HepG2 (cell line): ENCODE measurements around the gene MTA1. TPM values are rescaled to one million over a fixed set of nuclear protein-coding genes. Genes with fewer than 3 reads are reported as not detected.

Experiments
- CENPX ChIP-seq: sonication (generic); formaldehyde crosslinking; IDR thresholded peaks from 2 replicates; pipeline ENCODE4 v1.9.0; 2021; ENCODE audit warnings: mild to moderate bottlenecking, missing genetic modification reagents, moderate library complexity
- ELF3 ChIP-seq: IDR thresholded peaks from 2 replicates; pipeline ENCODE4 v1.6.1; 2016; ENCODE audit warnings: missing genetic modification reagents, missing compliant biosample characterization
- FOSL2 ChIP-seq: sonication (generic); formaldehyde crosslinking; IDR thresholded peaks from 2 replicates; pipeline ENCODE4 v1.4.0; 2020; ENCODE audit warnings: missing genetic modification reagents
- FOXA3 ChIP-seq: IDR thresholded peaks from 2 replicates; pipeline ENCODE4 v1.6.1; 2016; ENCODE audit warnings: missing genetic modification reagents, missing compliant biosample characterization
- FOXK1 ChIP-seq: sonication (generic); formaldehyde crosslinking; IDR thresholded peaks from 2 replicates; pipeline ENCODE4 v1.4.0; 2020; ENCODE audit warnings: low read depth, missing genetic modification reagents, borderline replicate concordance
- HCFC1 ChIP-seq: fragments of 150-350 bp; IDR thresholded peaks from 2 replicates; pipeline ENCODE4 v1.6.1; 2014; ENCODE audit warnings: low read depth, low read length
- KDM2A ChIP-seq: sonication (generic); formaldehyde crosslinking; IDR thresholded peaks from 2 replicates; pipeline ENCODE4 v1.4.0; 2020; ENCODE audit warnings: low read depth, missing genetic modification reagents, borderline replicate concordance
- NR2F1 ChIP-seq, 2 experiments: fragments of 450-650 bp in 1 of 2; formaldehyde crosslinking in 1 of 2; IDR thresholded peaks; 2 replicates each; pipeline versions ENCODE4 v1.5.0 to v1.6.1; 2016 to 2020; ENCODE audit warnings: mild to moderate bottlenecking in 1 of 2, missing compliant biosample characterization in 1 of 2, missing genetic modification reagents in 1 of 2, moderate library complexity in 1 of 2
- PTBP1 ChIP-seq: fragments of 200-400 bp; formaldehyde crosslinking; IDR thresholded peaks from 2 replicates; pipeline ENCODE4 v1.6.1; 2018; ENCODE audit warnings: low read length, low read depth; ENCODE audit not compliant: poor library complexity, severe bottlenecking
- RFX3 ChIP-seq: IDR thresholded peaks from 2 replicates; pipeline ENCODE4 v1.6.1; 2016; ENCODE audit warnings: missing biosample characterization, missing genetic modification reagents
- SIN3A ChIP-seq: IDR thresholded peaks from 2 replicates; pipeline ENCODE4 v1.6.1; 2011; ENCODE audit warnings: low read depth, mild to moderate bottlenecking, control low read depth, low read length, borderline replicate concordance
- SMC3 ChIP-seq: IDR thresholded peaks from 2 replicates; pipeline ENCODE4 v1.6.1; 2011; ENCODE audit warnings: low read length, improper control_type of control experiment
- SP4 ChIP-seq: sonication (generic); formaldehyde crosslinking; IDR thresholded peaks from 2 replicates; pipeline ENCODE4 v1.8.1; 2023; ENCODE audit warnings: mild to moderate bottlenecking, missing genetic modification reagents
- TBX3 ChIP-seq: fragments of 450-650 bp; IDR thresholded peaks from 2 replicates; pipeline ENCODE4 v1.6.1; 2017; ENCODE audit warnings: antibody characterized with exemption, mild to moderate bottlenecking, inconsistent platforms, borderline replicate concordance
- ZFP82 ChIP-seq: sonication (generic); formaldehyde crosslinking; IDR thresholded peaks from 2 replicates; pipeline ENCODE4 v1.5.1; 2020; ENCODE audit warnings: mild to moderate bottlenecking, missing genetic modification reagents, borderline replicate concordance
- ZFY ChIP-seq: sonication (generic); formaldehyde crosslinking; IDR thresholded peaks from 2 replicates; pipeline ENCODE4 v1.4.0; 2020; ENCODE audit warnings: missing genetic modification reagents
- ZNF788 ChIP-seq: sonication (generic); formaldehyde crosslinking; IDR thresholded peaks from 2 replicates; pipeline ENCODE4 v1.5.0; 2020; ENCODE audit warnings: mild to moderate bottlenecking, missing genetic modification reagents, borderline replicate concordance
- ZNF816 ChIP-seq: sonication (generic); formaldehyde crosslinking; IDR thresholded peaks from 2 replicates; pipeline ENCODE4 v1.8.0; 2022; ENCODE audit warnings: missing genetic modification reagents, mild to moderate bottlenecking, borderline replicate concordance
- polyA plus RNA-seq, 8 experiments: library from polyadenylated mRNA; depleted of rRNA in 3 of 8; stranded (reverse) in 7 of 8; unstranded in 1 of 8; fragments of >200 nt; fragmentation: Illumina TruSeq in 4 of 8; extraction: Trizol in 4 of 8; gene quantifications; 2 replicates each; pipeline versions ENCODE4 v1.2.1 to v1.2.3, GENCODE V29; 2011 to 2016; ENCODE audit warnings: low read depth in 4 of 8, missing spikeins in 1 of 8, mixed read lengths in 1 of 8; ENCODE audit not compliant: insufficient read depth in 1 of 8
- total RNA-seq, 5 experiments: library from RNA; depleted of rRNA; stranded (reverse); fragments of >200 nt; fragmentation: Illumina TruSeq; extraction: Trizol; gene quantifications; 2 replicates each; pipeline ENCODE4 v1.2.3, GENCODE V29; 2016; ENCODE audit warnings: low read depth in 1 of 5
- TF ChIP-seq, protein P1 (sequence below): sonication (generic); formaldehyde crosslinking; IDR thresholded peaks from 2 replicates; pipeline ENCODE4 v1.5.0; 2020; ENCODE audit warnings: mild to moderate bottlenecking, missing genetic modification reagents, borderline replicate concordance
- TF ChIP-seq, protein P2 (sequence below): sonication (generic); formaldehyde crosslinking; IDR thresholded peaks from 2 replicates; pipeline ENCODE4 v1.4.0; 2020; ENCODE audit warnings: missing genetic modification reagents

MTA1 gene
- total and polyA plus RNA-seq, 2 of the 13 experiments (the other 11 are each of a cell fraction or from before 2014, with no cell fraction given) = 35.2 to 85.8 TPM

DNA sequence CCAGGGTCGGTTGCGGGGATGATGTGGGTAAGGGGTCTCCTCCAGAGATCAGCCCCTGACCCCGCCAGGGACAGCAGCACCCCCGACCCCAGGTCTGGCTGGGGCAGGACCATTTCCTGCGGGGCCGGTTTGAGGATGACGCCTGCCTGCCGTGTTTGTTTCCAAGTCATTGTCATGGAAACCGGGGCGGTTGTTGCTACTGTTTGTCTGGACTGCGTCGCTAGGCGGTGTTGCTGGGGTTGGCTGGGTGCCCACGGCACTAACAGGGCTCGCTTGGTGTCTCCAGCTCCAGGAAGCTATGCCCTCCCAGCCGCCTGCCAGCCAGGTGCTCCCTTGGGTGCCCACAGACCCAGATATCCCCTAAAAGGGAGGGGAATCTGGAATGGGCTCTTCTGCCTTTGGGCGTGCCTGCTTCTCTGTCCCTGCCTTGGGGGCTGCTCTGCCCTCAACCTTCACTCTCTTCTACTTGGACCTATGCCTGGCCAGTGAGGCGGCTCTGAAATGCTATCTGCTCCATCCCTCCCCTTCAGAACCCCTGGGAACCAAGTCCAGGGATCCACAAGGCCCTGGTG is 62.3 kb downstream of the MTA1 start (continued):
- TF ChIP-seq, protein P1, sequence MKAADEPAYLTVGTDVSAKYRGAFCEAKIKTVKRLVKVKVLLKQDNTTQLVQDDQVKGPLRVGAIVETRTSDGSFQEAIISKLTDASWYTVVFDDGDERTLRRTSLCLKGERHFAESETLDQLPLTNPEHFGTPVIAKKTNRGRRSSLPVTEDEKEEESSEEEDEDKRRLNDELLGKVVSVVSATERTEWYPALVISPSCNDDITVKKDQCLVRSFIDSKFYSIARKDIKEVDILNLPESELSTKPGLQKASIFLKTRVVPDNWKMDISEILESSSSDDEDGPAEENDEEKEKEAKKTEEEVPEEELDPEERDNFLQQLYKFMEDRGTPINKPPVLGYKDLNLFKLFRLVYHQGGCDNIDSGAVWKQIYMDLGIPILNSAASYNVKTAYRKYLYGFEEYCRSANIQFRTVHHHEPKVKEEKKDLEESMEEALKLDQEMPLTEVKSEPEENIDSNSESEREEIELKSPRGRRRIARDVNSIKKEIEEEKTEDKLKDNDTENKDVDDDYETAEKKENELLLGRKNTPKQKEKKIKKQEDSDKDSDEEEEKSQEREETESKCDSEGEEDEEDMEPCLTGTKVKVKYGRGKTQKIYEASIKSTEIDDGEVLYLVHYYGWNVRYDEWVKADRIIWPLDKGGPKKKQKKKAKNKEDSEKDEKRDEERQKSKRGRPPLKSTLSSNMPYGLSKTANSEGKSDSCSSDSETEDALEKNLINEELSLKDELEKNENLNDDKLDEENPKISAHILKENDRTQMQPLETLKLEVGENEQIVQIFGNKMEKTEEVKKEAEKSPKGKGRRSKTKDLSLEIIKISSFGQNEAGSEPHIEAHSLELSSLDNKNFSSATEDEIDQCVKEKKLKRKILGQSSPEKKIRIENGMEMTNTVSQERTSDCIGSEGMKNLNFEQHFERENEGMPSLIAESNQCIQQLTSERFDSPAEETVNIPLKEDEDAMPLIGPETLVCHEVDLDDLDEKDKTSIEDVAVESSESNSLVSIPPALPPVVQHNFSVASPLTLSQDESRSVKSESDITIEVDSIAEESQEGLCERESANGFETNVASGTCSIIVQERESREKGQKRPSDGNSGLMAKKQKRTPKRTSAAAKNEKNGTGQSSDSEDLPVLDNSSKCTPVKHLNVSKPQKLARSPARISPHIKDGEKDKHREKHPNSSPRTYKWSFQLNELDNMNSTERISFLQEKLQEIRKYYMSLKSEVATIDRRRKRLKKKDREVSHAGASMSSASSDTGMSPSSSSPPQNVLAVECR (CRISPR knock-in tag) = peak; percentile 56; the same call in 1 of the 2 replicates
- no peak for TF ChIP-seq SMC3
- no peak for TF ChIP-seq ZNF816 (CRISPR knock-in tag)
- peak; percentile 48; the same call in 1 of the 2 replicates for TF ChIP-seq FOXA3 (CRISPR knock-in tag)
- peak; percentile 55; the same call in 1 of the 2 replicates for TF ChIP-seq KDM2A
- TF ChIP-seq NR2F1 (CRISPR knock-in tag; IDR thresholded peaks at IDR 0.05) = peak in 1 of 2 experiments; percentile 29; a peak in 1 of 4 replicates
- TF ChIP-seq RFX3 (CRISPR knock-in tag) = peak; percentile 89
- no peak for TF ChIP-seq PTBP1
- 0 out of 2 replicates have a peak, but pooled peaks have one; percentile 11 for TF ChIP-seq ELF3 (CRISPR knock-in tag)
- peak; percentile 88; the same call in 1 of the 2 replicates for TF ChIP-seq SIN3A
- TF ChIP-seq SP4 (CRISPR knock-in tag) = peak; percentile 26; the same call in 1 of the 2 replicates
- no peak for TF ChIP-seq ZFP82 (CRISPR knock-in tag)
- TF ChIP-seq FOXK1 (CRISPR knock-in tag) = peak; percentile 79; the same call in 1 of the 2 replicates
- TF ChIP-seq HCFC1 = no peak
- no peak for TF ChIP-seq CENPX
- TF ChIP-seq, protein P2, sequence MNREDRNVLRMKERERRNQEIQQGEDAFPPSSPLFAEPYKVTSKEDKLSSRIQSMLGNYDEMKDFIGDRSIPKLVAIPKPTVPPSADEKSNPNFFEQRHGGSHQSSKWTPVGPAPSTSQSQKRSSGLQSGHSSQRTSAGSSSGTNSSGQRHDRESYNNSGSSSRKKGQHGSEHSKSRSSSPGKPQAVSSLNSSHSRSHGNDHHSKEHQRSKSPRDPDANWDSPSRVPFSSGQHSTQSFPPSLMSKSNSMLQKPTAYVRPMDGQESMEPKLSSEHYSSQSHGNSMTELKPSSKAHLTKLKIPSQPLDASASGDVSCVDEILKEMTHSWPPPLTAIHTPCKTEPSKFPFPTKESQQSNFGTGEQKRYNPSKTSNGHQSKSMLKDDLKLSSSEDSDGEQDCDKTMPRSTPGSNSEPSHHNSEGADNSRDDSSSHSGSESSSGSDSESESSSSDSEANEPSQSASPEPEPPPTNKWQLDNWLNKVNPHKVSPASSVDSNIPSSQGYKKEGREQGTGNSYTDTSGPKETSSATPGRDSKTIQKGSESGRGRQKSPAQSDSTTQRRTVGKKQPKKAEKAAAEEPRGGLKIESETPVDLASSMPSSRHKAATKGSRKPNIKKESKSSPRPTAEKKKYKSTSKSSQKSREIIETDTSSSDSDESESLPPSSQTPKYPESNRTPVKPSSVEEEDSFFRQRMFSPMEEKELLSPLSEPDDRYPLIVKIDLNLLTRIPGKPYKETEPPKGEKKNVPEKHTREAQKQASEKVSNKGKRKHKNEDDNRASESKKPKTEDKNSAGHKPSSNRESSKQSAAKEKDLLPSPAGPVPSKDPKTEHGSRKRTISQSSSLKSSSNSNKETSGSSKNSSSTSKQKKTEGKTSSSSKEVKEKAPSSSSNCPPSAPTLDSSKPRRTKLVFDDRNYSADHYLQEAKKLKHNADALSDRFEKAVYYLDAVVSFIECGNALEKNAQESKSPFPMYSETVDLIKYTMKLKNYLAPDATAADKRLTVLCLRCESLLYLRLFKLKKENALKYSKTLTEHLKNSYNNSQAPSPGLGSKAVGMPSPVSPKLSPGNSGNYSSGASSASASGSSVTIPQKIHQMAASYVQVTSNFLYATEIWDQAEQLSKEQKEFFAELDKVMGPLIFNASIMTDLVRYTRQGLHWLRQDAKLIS = no peak
- TF ChIP-seq FOSL2 (CRISPR knock-in tag) = 0 out of 2 replicates have a peak, but pooled peaks have one; percentile 20
- TF ChIP-seq TBX3 = no peak
- TF ChIP-seq ZFY (CRISPR knock-in tag) = 0 out of 2 replicates have a peak, but pooled peaks have one; percentile 11
- 0 out of 2 replicates have a peak, but pooled peaks have one; percentile 24 for TF ChIP-seq ZNF788 (CRISPR knock-in tag)
